ENCODE data around the gene NIPAL4.

Gene NIPAL4

GRCh38 chr5:157492886-157493285 is 32.9 kb downstream of the NIPAL4 start:
- DNase-seq (ENCODE audit: low read depth), result no peak
- no peak overlapping the region for H3K4me3 ChIP-seq (ENCODE audit: control insufficient read depth, low read depth, low read length)
- TF ChIP-seq CTCF (conservative IDR thresholded peaks at IDR 0.05; ENCODE audit: control insufficient read depth, insufficient read depth, low read depth, low read length), result no peak

GRCh38 chr5:157494178-157494832 is 34.3 kb downstream of the NIPAL4 start:
- TF ChIP-seq CTCF (conservative IDR thresholded peaks at IDR 0.05; ENCODE audit: control insufficient read depth, insufficient read depth, low read depth, low read length), result no peak
- H3K4me3 ChIP-seq (ENCODE audit: control insufficient read depth, low read depth, low read length), result no peak overlapping the region
- no peak for DNase-seq (ENCODE audit: low read depth)

- no peak for DNase-seq (ENCODE audit: low read depth)
- TF ChIP-seq CTCF (conservative IDR thresholded peaks at IDR 0.05; ENCODE audit: control insufficient read depth, insufficient read depth, low read depth, low read length), result no peak
- H3K4me3 ChIP-seq (ENCODE audit: control insufficient read depth, low read depth, low read length), result no peak overlapping the region
These were observed 36.9 kb downstream of the NIPAL4 start for GRCh38 chr5:157496864-157497263.

- H3K4me3 ChIP-seq (ENCODE audit: control insufficient read depth, low read depth, low read length), result no peak overlapping the region
- DNase-seq (ENCODE audit: low read depth), result no peak
- TF ChIP-seq CTCF (conservative IDR thresholded peaks at IDR 0.05; ENCODE audit: control insufficient read depth, insufficient read depth, low read depth, low read length), result no peak
These were observed 38.0 kb downstream of the NIPAL4 start for GRCh38 chr5:157497875-157498611.

- no peak overlapping the region for H3K4me3 ChIP-seq (ENCODE audit: control insufficient read depth, low read depth, low read length)
- TF ChIP-seq CTCF (conservative IDR thresholded peaks at IDR 0.05; ENCODE audit: control insufficient read depth, insufficient read depth, low read depth, low read length), result no peak
- DNase-seq (ENCODE audit: low read depth), result no peak
These were observed 42.2 kb downstream of the NIPAL4 start for GRCh38 chr5:157502143-157502647.

- no peak overlapping the region for H3K4me3 ChIP-seq (ENCODE audit: control insufficient read depth, low read depth, low read length)
- no peak for TF ChIP-seq CTCF (conservative IDR thresholded peaks at IDR 0.05; ENCODE audit: control insufficient read depth, insufficient read depth, low read depth, low read length)
- no peak for DNase-seq (ENCODE audit: low read depth)
These were observed 44.0 kb downstream of the NIPAL4 start for GRCh38 chr5:157504053-157504452.

Measured in fibroblast of mammary gland (primary cell).